GM18907 (cell line): ENCODE measurements around the gene TLE4.

ENCODE experiments used
- ATAC-seq: cut with Tn5 transposase; IDR thresholded peaks from one replicate; pipeline ENCODE4 v1.9.1; 2021; ENCODE audit warnings: mild to moderate bottlenecking, moderate library complexity; ENCODE audit not compliant: unreplicated experiment

TLE4 gene

GRCh38 chr9:79684711-79685575 lies 113.2 kb downstream of the TLE4 start:
- no peak for ATAC-seq

DNA sequence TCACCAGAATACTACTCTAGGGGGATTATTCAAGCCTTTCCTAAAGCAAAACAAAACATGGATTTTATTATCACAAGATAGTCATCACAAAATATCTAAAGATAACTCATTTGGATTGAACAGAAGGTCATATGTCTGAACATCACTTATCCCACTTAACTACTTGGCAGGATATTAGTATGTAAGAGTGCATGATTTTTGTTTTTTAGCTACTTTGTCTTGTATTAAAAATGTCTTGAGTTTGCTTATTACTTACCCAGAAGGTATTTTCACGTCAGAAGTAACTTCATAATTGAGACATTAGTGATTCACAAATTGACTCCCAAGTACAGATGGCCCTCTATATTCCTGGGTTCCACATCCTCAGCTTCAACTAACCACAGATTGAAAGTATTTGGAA lies 113.8 kb downstream of the TLE4 start:
- no peak for ATAC-seq

DNA sequence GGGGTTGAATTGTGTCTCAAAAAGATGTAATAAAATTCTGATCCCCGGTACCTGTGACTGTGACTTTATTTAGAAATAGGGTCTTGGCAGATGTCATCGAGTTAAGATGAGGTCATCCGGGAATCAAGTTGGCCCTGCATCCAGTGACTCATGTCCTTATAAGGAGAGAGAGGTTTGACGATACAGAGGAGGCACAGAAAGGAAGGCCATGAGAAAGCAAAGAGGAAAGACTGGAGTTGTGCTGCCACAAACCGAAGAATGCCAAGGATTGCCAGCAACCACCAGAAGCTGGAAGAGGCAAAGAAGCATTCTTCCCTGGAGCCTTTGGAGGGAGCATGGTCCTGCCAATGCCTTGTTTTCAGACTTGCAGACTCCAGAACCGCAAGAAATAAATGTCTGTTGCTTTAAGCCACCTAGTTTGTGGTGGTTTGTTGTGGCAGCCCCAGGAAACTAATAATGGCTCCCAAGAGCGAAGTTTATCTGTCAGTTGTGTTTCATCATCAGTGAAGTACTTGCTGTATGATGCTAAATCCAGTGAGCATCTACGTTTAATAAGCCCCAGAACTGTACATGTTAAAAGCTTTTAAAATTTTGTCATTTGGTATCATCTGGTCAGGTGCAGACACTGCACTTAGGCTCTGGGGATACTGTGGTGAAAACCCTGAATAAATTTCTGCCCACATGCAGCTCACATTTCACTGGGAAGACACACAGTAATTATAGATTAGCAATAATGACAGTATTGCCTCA lies 114.8 kb downstream of the TLE4 start:
- no peak for ATAC-seq

DNA sequence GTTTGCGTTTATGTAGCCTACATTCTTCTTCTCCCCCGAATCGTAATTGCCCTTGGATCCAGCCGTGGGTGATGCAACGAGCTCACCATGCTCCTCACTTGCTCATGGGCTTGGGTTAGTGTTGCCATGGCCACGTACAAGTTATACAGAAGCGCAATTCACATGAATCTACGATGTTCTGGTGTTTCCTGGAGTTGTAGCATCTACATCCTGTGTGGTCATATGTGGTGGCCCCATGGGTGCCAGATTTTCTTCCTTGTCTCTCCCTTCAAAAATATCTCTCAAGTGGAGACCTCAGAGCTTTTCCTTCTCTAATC lies 115.3 kb downstream of the TLE4 start:
- ATAC-seq = no peak

DNA sequence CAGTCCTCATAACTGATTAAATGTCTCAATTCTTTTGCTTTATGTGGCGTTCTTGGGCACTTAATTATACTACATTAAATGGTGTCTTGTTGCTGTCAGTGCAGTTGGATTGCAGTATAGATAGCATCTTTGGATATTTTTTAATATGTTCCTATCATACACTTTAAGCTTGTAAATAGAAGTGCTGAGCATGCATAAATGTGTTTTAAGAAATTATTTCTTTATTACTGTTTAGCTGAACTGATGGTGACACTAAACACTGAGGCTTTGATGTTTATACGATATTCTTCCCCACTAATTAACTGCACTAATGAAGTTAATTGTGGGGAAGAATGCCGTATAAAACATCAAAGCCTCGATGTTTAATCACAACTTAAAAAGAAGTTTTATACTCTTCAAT lies 116.6 kb downstream of the TLE4 start:
- ATAC-seq = no peak

GRCh38 chr9:79689576-79689975 lies 117.8 kb downstream of the TLE4 start:
- no peak for ATAC-seq

DNA sequence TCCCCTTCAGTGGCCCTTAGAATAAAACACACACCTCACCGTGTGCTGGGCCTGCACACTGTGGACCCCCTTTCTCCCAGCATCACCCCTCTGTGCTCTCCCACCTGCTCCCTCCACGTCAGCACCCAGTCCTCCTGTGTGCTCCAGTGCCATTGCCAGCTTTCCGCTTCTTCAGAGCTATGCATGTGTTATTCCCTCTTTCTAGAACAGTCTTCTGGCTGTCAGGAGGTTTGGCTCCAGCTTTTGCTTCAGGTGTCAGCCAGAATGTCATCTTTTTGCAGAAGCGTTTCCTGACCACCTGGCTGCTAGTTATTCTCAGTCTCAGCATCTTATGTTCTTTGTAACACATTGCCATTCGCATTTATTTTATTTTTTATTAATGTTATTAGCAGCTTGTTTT lies 119.7 kb downstream of the TLE4 start:
- ATAC-seq = no peak

DNA sequence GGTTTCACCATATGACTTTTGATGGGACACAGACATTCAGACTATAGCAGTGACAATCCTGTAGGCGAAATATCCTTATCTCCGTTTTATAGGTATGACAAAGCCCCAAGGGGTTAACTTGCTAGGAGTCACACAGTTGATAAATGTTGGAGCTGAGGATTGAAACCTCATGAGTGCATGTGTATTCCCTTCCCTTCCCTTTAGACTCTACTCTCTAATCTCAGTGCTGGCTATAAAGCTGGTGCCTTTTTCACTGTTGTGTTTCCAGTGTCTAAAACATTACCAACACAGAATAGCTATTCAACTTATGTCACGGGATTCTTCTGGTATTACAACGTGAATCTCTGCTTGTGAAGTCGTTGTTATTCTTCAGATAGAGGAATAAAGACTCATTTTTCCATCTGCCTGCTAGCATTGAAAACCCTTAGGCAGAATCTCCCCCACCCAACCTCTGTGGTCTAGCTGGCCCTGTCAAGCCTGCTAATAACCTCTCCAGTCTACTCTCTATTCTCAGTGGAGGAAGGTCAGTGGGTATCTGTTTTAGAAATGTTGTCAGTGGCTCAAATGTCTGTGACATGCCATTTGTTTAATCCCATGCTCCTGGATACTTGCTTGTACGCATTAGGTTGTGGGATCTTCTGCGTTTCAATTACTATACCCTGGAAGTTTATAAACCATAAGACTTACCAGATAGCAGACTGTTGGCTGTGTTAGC lies 121.2 kb downstream of the TLE4 start:
- ATAC-seq = no peak

GRCh38 chr9:79693750-79694149 lies 122.0 kb downstream of the TLE4 start:
- ATAC-seq = no peak

- no peak for ATAC-seq
Observed at GRCh38 chr9:79694208-79694607, 122.4 kb downstream of the TLE4 start.

- ATAC-seq = no peak
Observed at GRCh38 chr9:79694676-79695400, 123.1 kb downstream of the TLE4 start.

DNA sequence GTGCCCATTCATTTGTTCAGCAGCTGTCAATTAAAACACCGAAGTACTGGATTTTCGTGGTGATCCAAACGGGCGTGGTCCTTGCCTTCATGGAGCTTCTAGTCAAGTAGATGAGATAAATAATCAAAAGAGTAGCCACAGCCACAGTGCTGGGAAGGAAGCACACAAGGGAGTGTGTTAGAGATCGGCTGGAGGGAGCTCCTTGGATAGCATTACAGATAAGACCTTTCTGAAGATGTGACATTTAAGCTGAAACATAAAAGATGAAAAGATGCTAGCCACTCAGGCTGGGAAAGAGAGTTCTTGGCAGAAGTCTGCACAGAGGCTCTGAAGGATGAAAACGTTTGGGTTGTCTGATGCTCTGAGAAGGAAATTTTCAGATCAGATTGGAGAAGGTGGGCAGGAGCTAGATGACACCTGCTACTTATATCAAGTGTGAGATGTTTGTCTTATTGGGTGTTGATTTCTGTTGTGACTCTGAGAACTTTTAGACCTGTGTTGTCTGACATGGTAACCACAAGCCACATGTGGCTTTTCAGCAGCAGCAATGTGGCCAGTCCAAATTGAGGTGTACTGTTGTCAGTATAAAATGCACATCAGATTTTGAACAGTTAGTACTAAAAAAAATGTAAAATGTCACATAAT lies 123.9 kb downstream of the TLE4 start:
- no peak for ATAC-seq

GRCh38 chr9:79698967-79699366 lies 127.2 kb downstream of the TLE4 start:
- no peak for ATAC-seq

DNA sequence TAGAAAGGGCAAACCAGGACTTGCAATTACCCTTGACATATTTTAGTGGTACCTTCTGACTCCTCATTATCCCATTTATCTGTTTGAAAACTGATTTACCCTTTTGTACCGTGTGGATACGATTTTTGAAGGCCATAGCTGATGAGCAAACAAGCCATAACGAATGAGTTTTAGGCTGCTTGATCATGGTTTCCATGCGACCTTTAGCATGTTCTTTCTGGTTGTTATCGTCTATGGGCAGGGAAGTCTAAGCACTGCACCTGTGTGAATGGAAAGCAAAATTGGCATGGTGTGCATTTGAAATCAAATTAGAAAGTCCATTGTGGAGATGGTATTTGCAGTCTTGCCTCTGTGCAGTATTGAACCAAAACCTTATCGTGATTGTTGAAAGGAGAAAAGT lies 127.7 kb downstream of the TLE4 start:
- ATAC-seq = no peak

- no peak for ATAC-seq
Observed at GRCh38 chr9:79700607-79701360, 129.0 kb downstream of the TLE4 start.

GRCh38 chr9:79701651-79702050 lies 129.9 kb downstream of the TLE4 start:
- ATAC-seq = no peak

- no peak for ATAC-seq
Observed at GRCh38 chr9:79705704-79706103, 133.9 kb downstream of the TLE4 start.

DNA sequence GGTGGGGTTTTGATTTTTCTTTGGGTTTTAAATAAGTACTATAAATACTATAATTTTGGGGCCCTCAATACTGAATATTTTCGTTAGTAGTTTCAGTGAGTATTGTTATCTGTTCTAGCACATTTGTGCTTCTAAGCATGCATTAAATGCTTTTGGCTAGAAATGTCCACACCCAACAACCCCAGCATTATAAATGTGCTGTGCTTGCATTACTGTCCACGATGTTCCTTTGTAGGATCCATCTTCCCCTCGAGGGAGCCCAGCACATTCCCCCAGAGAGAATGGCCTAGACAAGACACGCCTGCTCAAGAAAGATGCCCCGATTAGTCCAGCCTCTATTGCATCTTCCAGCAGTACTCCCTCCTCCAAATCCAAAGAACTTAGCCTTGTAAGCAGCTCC lies 134.7 kb downstream of the TLE4 start:
- ATAC-seq = no peak

- no peak for ATAC-seq
Observed at GRCh38 chr9:79707589-79707988, 135.8 kb downstream of the TLE4 start.

DNA sequence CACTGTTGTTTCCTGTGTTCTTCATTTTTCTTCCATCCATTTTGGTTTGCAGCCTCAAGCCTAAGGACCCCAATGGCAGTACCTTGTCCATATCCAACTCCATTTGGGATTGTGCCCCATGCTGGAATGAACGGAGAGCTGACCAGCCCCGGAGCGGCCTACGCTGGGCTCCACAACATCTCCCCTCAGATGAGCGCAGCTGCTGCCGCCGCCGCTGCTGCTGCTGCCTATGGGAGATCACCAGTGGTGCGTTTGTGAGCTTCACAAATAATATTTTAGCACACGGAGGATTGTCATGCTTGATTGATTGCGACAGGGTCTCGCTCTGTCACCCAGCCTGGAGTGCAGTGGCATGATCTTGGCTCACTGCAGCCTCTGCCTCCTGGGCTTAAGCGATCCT lies 136.8 kb downstream of the TLE4 start:
- ATAC-seq = no peak
